HG03045 (cell line): Measurements from ENCODE around the gene CAMK1D.

ENCODE experiments used
- ATAC-seq: cut with Tn5 transposase; IDR thresholded peaks from one replicate; pipeline ENCODE4 v1.9.1; 2021; ENCODE audit warnings: mild to moderate bottlenecking, moderate library complexity; ENCODE audit not compliant: unreplicated experiment

CAMK1D gene

GRCh38 chr10:12639996-12640944 lies 290.9 kb downstream of the CAMK1D start:
- ATAC-seq, result no peak

- no peak for ATAC-seq
These were observed 292.7 kb downstream of the CAMK1D start for GRCh38 chr10:12642036-12642435.

- ATAC-seq, result no peak
These were observed 293.9 kb downstream of the CAMK1D start for GRCh38 chr10:12643279-12643678.

- no peak for ATAC-seq
These were observed 295.2 kb downstream of the CAMK1D start for GRCh38 chr10:12644380-12645144.

- no peak for ATAC-seq
These were observed 296.1 kb downstream of the CAMK1D start for GRCh38 chr10:12645449-12645848.

- ATAC-seq, result no peak
These were observed 299.8 kb downstream of the CAMK1D start for GRCh38 chr10:12649012-12649584.

- no peak for ATAC-seq
These were observed 300.8 kb downstream of the CAMK1D start for GRCh38 chr10:12650122-12650521.

GRCh38 chr10:12650538-12651298 lies 301.4 kb downstream of the CAMK1D start:
- ATAC-seq, result no peak

- ATAC-seq, result no peak
These were observed 306.6 kb downstream of the CAMK1D start for GRCh38 chr10:12655940-12656339.

GRCh38 chr10:12656518-12657142 lies 307.3 kb downstream of the CAMK1D start:
- ATAC-seq, result no peak

GRCh38 chr10:12657489-12657888 lies 308.1 kb downstream of the CAMK1D start:
- ATAC-seq, result no peak

GRCh38 chr10:12658526-12658925 lies 309.2 kb downstream of the CAMK1D start:
- no peak for ATAC-seq

GRCh38 chr10:12659706-12660105 lies 310.4 kb downstream of the CAMK1D start:
- no peak for ATAC-seq

GRCh38 chr10:12660812-12661211 lies 311.5 kb downstream of the CAMK1D start:
- no peak for ATAC-seq

GRCh38 chr10:12661671-12662070 lies 312.3 kb downstream of the CAMK1D start:
- ATAC-seq, result no peak

- no peak for ATAC-seq
These were observed 314.5 kb downstream of the CAMK1D start for GRCh38 chr10:12663863-12664262.

- ATAC-seq, result no peak
These were observed 316.2 kb downstream of the CAMK1D start for GRCh38 chr10:12665501-12665900.

GRCh38 chr10:12667052-12667451 lies 317.7 kb downstream of the CAMK1D start:
- ATAC-seq, result no peak

- no peak for ATAC-seq
These were observed 319.3 kb downstream of the CAMK1D start for GRCh38 chr10:12668634-12669033.

- ATAC-seq, result no peak
These were observed 320.7 kb downstream of the CAMK1D start for GRCh38 chr10:12670004-12670403.
